Upper lobe of left lung (tissue), 6 donors: ENCODE data around the gene TPM4. TPM values are rescaled to one million over a fixed set of nuclear protein-coding genes. Genes with fewer than 3 reads are reported as not detected.

Experiments used
- ATAC-seq, 2 donors: fragments of 200-7000 bp; cut with Tn5 transposase; one replicate each; pipeline ENCODE4 v1.9.1; 2022; ENCODE audit warnings: mild to moderate bottlenecking in 2 of 2, moderate library complexity in 2 of 2; ENCODE audit not compliant: low FRiP score in 2 of 2
- DNase-seq, 2 donors: peaks; one replicate each; pipeline ENCODE4 v3.0.0-alpha.2; 2019 to 2020
- H3K27ac ChIP-seq, 4 donors: fragments of 200-600 bp; sonication (generic); one replicate each; pipeline ENCODE4 v1.5.1; 2016 to 2019
- H3K27me3 ChIP-seq, 4 donors: fragments of 200-600 bp; sonication (generic); one replicate each; pipeline ENCODE4 v1.5.1; 2017 to 2019
- H3K36me3 ChIP-seq, 4 donors: fragments of 200-600 bp; sonication (generic); one replicate each; pipeline ENCODE4 v1.5.1; 2016 to 2019
- H3K4me1 ChIP-seq, 4 donors: fragments of 200-600 bp; sonication (generic); one replicate each; pipeline ENCODE4 v1.5.1; 2018 to 2019
- H3K4me3 ChIP-seq, 4 donors: fragments of 200-600 bp; sonication (generic); one replicate each; pipeline ENCODE4 v1.5.1; 2017 to 2019; ENCODE audit warnings: mild to moderate bottlenecking in 2 of 4, moderate library complexity in 1 of 4
- H3K9me3 ChIP-seq, 4 donors: fragments of 200-600 bp; sonication (generic); one replicate each; pipeline ENCODE4 v1.5.1; 2018 to 2019
- CTCF ChIP-seq, 6 experiments: fragments of 450-650 bp in 4 of 6; fragments of 200-600 bp in 2 of 6; sonication (generic) in 2 of 6; IDR thresholded peaks; one replicate each; pipeline ENCODE4 v1.5.1; 2016 to 2019; ENCODE audit warnings: antibody characterized with exemption in 6 of 6
- EP300 ChIP-seq, 4 donors: sonication (generic); formaldehyde crosslinking; IDR thresholded peaks; one replicate each; pipeline ENCODE4 v1.5.1; 2017; ENCODE audit warnings: antibody characterized with exemption in 4 of 4, control low read depth in 2 of 4
- POLR2A ChIP-seq, 4 donors: fragments of 450-650 bp; IDR thresholded peaks; one replicate each; pipeline ENCODE4 v1.5.1; 2016 to 2017; ENCODE audit warnings: antibody characterized with exemption in 4 of 4, mild to moderate bottlenecking in 2 of 4
- POLR2AphosphoS5 ChIP-seq, 2 donors: sonication (generic); formaldehyde crosslinking; IDR thresholded peaks; one replicate each; pipeline ENCODE4 v1.5.1; 2017; ENCODE audit warnings: antibody characterized with exemption in 2 of 2
- WGBS, 2 donors: methylation state at CpG; one replicate each; pipeline ENCODE4 v1.1.5; 2017 to 2018; 5-methylcytosine and 5-hydroxymethylcytosine counted together
- total RNA-seq, 6 donors: library from RNA; depleted of rRNA in 4 of 6; stranded (reverse); fragments of >200 nt in 4 of 6; gene quantifications; one replicate each; pipeline versions ENCODE4 v1.1.0 to v1.2.1, GENCODE V29; 2016 to 2021
- donor health status: DM: no; HTN: no; CAD: no; lungs with moderate emphysema.
- donor health status: DM: no; HTN: yes; CAD: no; lungs with severe emphysema.

Gene TPM4
- total RNA-seq, 6 donors from 2014 or later = 258 to 569 (median 392) TPM

- Histone ChIP-seq H3K4me3 (peak overlapping the region; percentile 78 to 98 (median 88)), H3K9me3 (no peaks in the 10 kb centered on the region), H3K27ac (peak overlapping the region; percentile 99 to 100 (median 99)), H3K4me1 (peaks cover 48 to 72% (median 51%) of the 10 kb centered on the region in 4 donors), H3K27me3 (no peaks in the 10 kb centered on the region), H3K36me3 (peaks cover 0 to 27% (median 11%) of the 10 kb centered on the region in 4 donors)
- WGBS, 2 donors = 0 to 2% methylated on average over 19 to 41 of the region's 56 CpGs
- peak in 1 of 2 donors; percentile 19 for ATAC-seq
- DNase-seq = peak; percentile 67 to 91
- TF ChIP-seq POLR2AphosphoS5 (IDR thresholded peaks at IDR 0.05) = peak in 1 of 2 donors; percentile 17
- no peak for TF ChIP-seq EP300 (IDR thresholded peaks at IDR 0.05)
- TF ChIP-seq POLR2A (IDR thresholded peaks at IDR 0.05) = peak in 1 of 4 donors; percentile 25
- no peak for TF ChIP-seq CTCF (IDR thresholded peaks at IDR 0.05)
Observed at GRCh38 chr19:16076958-16077611, 790 bp downstream of the TPM4 start.

GRCh38 chr19:16077984-16078758, 1.9 kb downstream of the TPM4 start:
- no peaks in the 10 kb centered on the region for H3K27me3 ChIP-seq
- ATAC-seq (peak in 1 of 2 donors; percentile 23), DNase-seq (no peak)
- peaks cover 49 to 77% (median 55%) of the 10 kb centered on the region in 4 donors for H3K4me1 ChIP-seq
- peak overlapping the region; percentile 99 to 100 (median 99) for H3K27ac ChIP-seq
- H3K4me3 ChIP-seq = peak overlapping the region; percentile 78 to 98 (median 88)
- WGBS, 2 donors = 33 to 35% methylated on average over 9 to 16 of the region's 16 CpGs
- TF ChIP-seq CTCF (IDR thresholded peaks at IDR 0.05) = no peak
- H3K36me3 ChIP-seq = peaks cover 0 to 38% (median 21%) of the 10 kb centered on the region in 4 donors
- H3K9me3 ChIP-seq = no peaks in the 10 kb centered on the region

- peak in 2 of 4 donors; percentile 28 to 61 for TF ChIP-seq EP300 (IDR thresholded peaks at IDR 0.05)
- TF ChIP-seq POLR2A (IDR thresholded peaks at IDR 0.05) = peak in 2 of 4 donors; percentile 40 to 60
- TF ChIP-seq CTCF (IDR thresholded peaks at IDR 0.05) = no peak
- TF ChIP-seq POLR2AphosphoS5 (IDR thresholded peaks at IDR 0.05) = peak; percentile 62 to 88
- ATAC-seq (peak; percentile 54 to 66), DNase-seq (peak in 1 of 2 donors; percentile 69)
- WGBS, 2 donors = 3 to 4% methylated on average over 17 of the region's 17 CpGs
- peaks cover 0 to 46% (median 29%) of the 10 kb centered on the region in 4 donors for H3K36me3 ChIP-seq
- H3K9me3 ChIP-seq = no peaks in the 10 kb centered on the region
- no peaks in the 10 kb centered on the region for H3K27me3 ChIP-seq
- peak overlapping the region; percentile 99 to 100 (median 99) for H3K27ac ChIP-seq
- H3K4me1 ChIP-seq = peaks cover 47 to 81% (median 62%) of the 10 kb centered on the region in 4 donors
- H3K4me3 ChIP-seq = peak overlapping the region; percentile 78 to 98 (median 88)
Observed at GRCh38 chr19:16078759-16079707, 2.7 kb downstream of the TPM4 start.

- DNase-seq = no peak
- ATAC-seq = no peak
- H3K9me3 ChIP-seq = no peaks in the 10 kb centered on the region
- no peaks in the 10 kb centered on the region for H3K27me3 ChIP-seq
- TF ChIP-seq POLR2AphosphoS5 (IDR thresholded peaks at IDR 0.05) = no peak
- no peak for TF ChIP-seq POLR2A (IDR thresholded peaks at IDR 0.05)
- no peak for TF ChIP-seq CTCF (IDR thresholded peaks at IDR 0.05)
- no peak for TF ChIP-seq EP300 (IDR thresholded peaks at IDR 0.05)
- peaks cover 79 to 100% (median 92%) of the 10 kb centered on the region in 4 donors for H3K4me1 ChIP-seq
- H3K4me3 ChIP-seq = no peak overlapping the region
- H3K36me3 ChIP-seq = peaks cover 9 to 91% (median 74%) of the 10 kb centered on the region in 4 donors
- peak overlapping the region; percentile 47 to 70 (median 54) for H3K27ac ChIP-seq
- WGBS, 2 donors = 85 to 88% methylated on average over 9 to 11 of the region's 11 CpGs
Observed at GRCh38 chr19:16084067-16084685, 7.9 kb downstream of the TPM4 start.
